ENCODE measurements around the gene TM2D1.

TM2D1 gene

GRCh38 chr1:61752921-61753389, 28.0 kb upstream of the TM2D1 start:
- H3K4me3 ChIP-seq (ENCODE audit: low read depth, low read length): no peak overlapping the region
- no peak for DNase-seq (ENCODE audit: low read depth)
- TF ChIP-seq CTCF (IDR thresholded peaks at IDR 0.05; ENCODE audit: control insufficient read depth, extremely low read depth, insufficient read depth): no peak

- no peak for DNase-seq (ENCODE audit: low read depth)
- no peak overlapping the region for H3K4me3 ChIP-seq (ENCODE audit: low read depth, low read length)
- no peak for TF ChIP-seq CTCF (IDR thresholded peaks at IDR 0.05; ENCODE audit: control insufficient read depth, extremely low read depth, insufficient read depth)
Measured at GRCh38 chr1:61749574-61749973, 24.6 kb upstream of the TM2D1 start.

- no peak overlapping the region for H3K4me3 ChIP-seq (ENCODE audit: low read depth, low read length)
- TF ChIP-seq CTCF (IDR thresholded peaks at IDR 0.05; ENCODE audit: control insufficient read depth, extremely low read depth, insufficient read depth): no peak
- DNase-seq (ENCODE audit: low read depth): no peak
Measured at GRCh38 chr1:61748566-61748965, 23.6 kb upstream of the TM2D1 start.

- no peak for TF ChIP-seq CTCF (IDR thresholded peaks at IDR 0.05; ENCODE audit: control insufficient read depth, extremely low read depth, insufficient read depth)
- DNase-seq (ENCODE audit: low read depth): no peak
- no peak overlapping the region for H3K4me3 ChIP-seq (ENCODE audit: low read depth, low read length)
Measured at GRCh38 chr1:61746813-61747212, 21.9 kb upstream of the TM2D1 start.

GRCh38 chr1:61743716-61744580, 19.0 kb upstream of the TM2D1 start:
- no peak for DNase-seq (ENCODE audit: low read depth)
- H3K4me3 ChIP-seq (ENCODE audit: low read depth, low read length): peak overlapping the region; percentile 73
- TF ChIP-seq CTCF (IDR thresholded peaks at IDR 0.05; ENCODE audit: control insufficient read depth, extremely low read depth, insufficient read depth): no peak

GRCh38 chr1:61743431-61743705, 18.4 kb upstream of the TM2D1 start:
- DNase-seq (ENCODE audit: low read depth): no peak
- peak overlapping the region; percentile 73 for H3K4me3 ChIP-seq (ENCODE audit: low read depth, low read length)
- no peak for TF ChIP-seq CTCF (IDR thresholded peaks at IDR 0.05; ENCODE audit: control insufficient read depth, extremely low read depth, insufficient read depth)
